Type B pancreatic cell (in vitro differentiated cells): Measurements from ENCODE around the gene OSBPL5. TPM values are rescaled to one million over a fixed set of nuclear protein-coding genes. Genes with fewer than 3 reads are reported as not detected.

ENCODE experiments used
- DNase-seq: peaks from one replicate; pipeline ENCODE4 v3.0.0; 2021; ENCODE audit warnings: mixed read lengths; ENCODE audit not compliant: unreplicated experiment; ENCODE audit errors: extremely low spot score
- H3K27ac Mint-ChIP-seq: 2 replicates; pipeline ENCODE4 v1.8.0; 2021; ENCODE audit warnings: mild to moderate bottlenecking, mixed read lengths
- H3K27me3 Mint-ChIP-seq: 2 replicates; pipeline ENCODE4 v1.8.0; 2021; ENCODE audit warnings: mixed read lengths
- H3K36me3 Mint-ChIP-seq: 2 replicates; pipeline ENCODE4 v1.8.0; 2021; ENCODE audit warnings: mixed read lengths
- H3K4me1 Mint-ChIP-seq: one replicate; pipeline ENCODE4 v1.8.0; 2021; ENCODE audit warnings: mixed read lengths; ENCODE audit not compliant: unreplicated experiment
- H3K4me3 Mint-ChIP-seq: 2 replicates; pipeline ENCODE4 v1.8.0; 2021; ENCODE audit warnings: mild to moderate bottlenecking, mixed read lengths
- H3K9me3 Mint-ChIP-seq: 2 replicates; pipeline ENCODE4 v1.8.0; 2021; ENCODE audit warnings: mixed read lengths
- CTCF ChIP-seq: fragments of 200-600 bp; sonication (generic); conservative IDR thresholded peaks from 2 replicates; pipeline ENCODE4 v1.5.0; 2021; ENCODE audit warnings: antibody characterized with exemption, mild to moderate bottlenecking
- total RNA-seq: library from RNA; stranded (reverse); gene quantifications from 2 replicates; pipeline ENCODE4 v1.2.1, GENCODE V29; 2021; ENCODE audit warnings: low replicate concordance

The OSBPL5 gene
- total RNA-seq, 1 donor from 2014 or later = 33.1 TPM

DNA sequence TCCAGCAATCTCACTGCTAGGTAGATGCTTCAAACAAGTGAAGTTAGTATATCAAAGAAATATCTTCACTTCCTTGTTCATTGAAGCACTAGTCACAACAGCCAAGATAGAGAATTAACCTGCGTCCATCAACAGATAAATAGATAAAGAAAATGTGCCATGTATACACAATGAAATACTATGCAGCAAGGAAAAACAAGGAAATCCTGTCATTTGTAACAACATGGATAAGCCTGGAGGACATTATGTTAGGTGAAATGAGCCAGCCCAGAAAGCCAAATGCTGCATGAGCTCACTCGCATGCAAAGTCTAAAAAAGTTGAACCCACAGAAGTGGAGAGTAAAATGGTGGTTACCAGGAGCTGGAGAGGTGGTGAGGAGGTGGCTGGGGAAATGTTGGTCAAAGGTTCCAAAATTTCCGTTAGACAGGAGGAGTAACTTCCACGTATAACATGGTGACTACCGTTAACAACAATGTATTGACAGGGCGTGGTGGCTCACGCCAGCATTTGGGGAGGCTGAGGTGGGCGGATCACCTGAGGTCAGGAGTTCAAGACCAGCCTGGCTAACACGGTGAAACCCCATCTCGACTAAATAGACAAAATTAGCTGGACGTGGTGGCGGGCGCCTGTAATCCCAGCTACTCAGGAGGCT is 84.3 kb downstream of the OSBPL5 start:
- Mint-ChIP-seq H3K36me3 (no peaks in the 10 kb centered on the region), H3K4me3 (no peak overlapping the region), H3K4me1 (no peaks in the 10 kb centered on the region), H3K27ac (no peak overlapping the region), H3K9me3 (no peaks in the 10 kb centered on the region), H3K27me3 (peaks cover 6% of the 10 kb centered on the region)
- DNase-seq = no peak
- no peak for TF ChIP-seq CTCF

GRCh38 chr11:3080104-3080503 is 85.0 kb downstream of the OSBPL5 start:
- no peak for TF ChIP-seq CTCF
- H3K27ac Mint-ChIP-seq = no peak overlapping the region
- H3K27me3 Mint-ChIP-seq = peaks cover 6% of the 10 kb centered on the region
- no peaks in the 10 kb centered on the region for H3K4me1 Mint-ChIP-seq
- no peaks in the 10 kb centered on the region for H3K36me3 Mint-ChIP-seq
- no peak for DNase-seq
- no peak overlapping the region for H3K4me3 Mint-ChIP-seq
- no peaks in the 10 kb centered on the region for H3K9me3 Mint-ChIP-seq

GRCh38 chr11:3077846-3078440 is 87.2 kb downstream of the OSBPL5 start:
- TF ChIP-seq CTCF = no peak
- Mint-ChIP-seq H3K36me3 (no peaks in the 10 kb centered on the region), H3K27me3 (peaks cover 4% of the 10 kb centered on the region)

GRCh38 chr11:3077189-3077836 is 87.8 kb downstream of the OSBPL5 start:
- DNase-seq = no peak
- Mint-ChIP-seq H3K27me3 (peaks cover 3% of the 10 kb centered on the region), H3K9me3 (no peaks in the 10 kb centered on the region), H3K36me3 (no peaks in the 10 kb centered on the region), H3K27ac (no peak overlapping the region), H3K4me3 (no peak overlapping the region), H3K4me1 (peaks cover 5% of the 10 kb centered on the region)
- TF ChIP-seq CTCF = no peak

More at GRCh38 chr11:3077846-3078440, 87.2 kb downstream of the OSBPL5 start:
- no peak overlapping the region for H3K27ac Mint-ChIP-seq
- H3K4me1 Mint-ChIP-seq = peaks cover 3% of the 10 kb centered on the region
- no peak overlapping the region for H3K4me3 Mint-ChIP-seq
- no peaks in the 10 kb centered on the region for H3K9me3 Mint-ChIP-seq
- DNase-seq = no peak

- no peak for DNase-seq
- no peaks in the 10 kb centered on the region for H3K36me3 Mint-ChIP-seq
- peaks cover 1% of the 10 kb centered on the region for H3K27me3 Mint-ChIP-seq
- TF ChIP-seq CTCF = no peak
- H3K4me1 Mint-ChIP-seq = peaks cover 5% of the 10 kb centered on the region
- H3K9me3 Mint-ChIP-seq = no peaks in the 10 kb centered on the region
- no peak overlapping the region for H3K27ac Mint-ChIP-seq
- no peak overlapping the region for H3K4me3 Mint-ChIP-seq
Observed at GRCh38 chr11:3074912-3075589, 90.1 kb downstream of the OSBPL5 start.
